Testis (tissue), 2 donors: ENCODE measurements around the gene AP1S2.

Experiments used
- CTCF ChIP-seq, 3 experiments: fragments of 450-650 bp in 2 of 3; fragments of 200-600 bp in 1 of 3; sonication (generic) in 1 of 3; IDR thresholded peaks; one replicate each; pipeline ENCODE4 v1.5.1; 2016 to 2019; ENCODE audit warnings: antibody characterized with exemption in 3 of 3, mild to moderate bottlenecking in 2 of 3, moderate library complexity in 1 of 3
- POLR2A ChIP-seq: fragments of 450-650 bp; IDR thresholded peaks from one replicate; pipeline ENCODE4 v1.6.1; 2017; ENCODE audit warnings: antibody characterized with exemption, mild to moderate bottlenecking, moderate library complexity

GRCh38 chrX:15825936-15826335 lies 28.7 kb downstream of the AP1S2 start:
- TF ChIP-seq CTCF (IDR thresholded peaks at IDR 0.05) (no peak), POLR2A (no peak)
